Gastroesophageal sphincter (tissue), 3 donors: Measurements from ENCODE around the gene MCUB.

Source experiments
- CTCF ChIP-seq, 4 experiments: fragments of 200-600 bp in 2 of 4; fragments of 450-650 bp in 2 of 4; sonication (generic) in 1 of 4; IDR thresholded peaks; one replicate each; pipeline ENCODE4 v1.5.1; 2017 to 2019; ENCODE audit warnings: antibody characterized with exemption in 4 of 4, mild to moderate bottlenecking in 2 of 4, moderate library complexity in 2 of 4
- EP300 ChIP-seq: sonication (generic); formaldehyde crosslinking; IDR thresholded peaks from one replicate; pipeline ENCODE4 v1.6.1; 2017; ENCODE audit warnings: antibody characterized with exemption, mild to moderate bottlenecking
- POLR2A ChIP-seq, 2 donors: fragments of 450-650 bp; IDR thresholded peaks; one replicate each; pipeline ENCODE4 v1.6.1; 2017; ENCODE audit warnings: antibody characterized with exemption in 2 of 2, mild to moderate bottlenecking in 2 of 2, moderate library complexity in 1 of 2
- POLR2AphosphoS5 ChIP-seq: sonication (generic); formaldehyde crosslinking; IDR thresholded peaks from one replicate; pipeline ENCODE4 v1.6.1; 2017; ENCODE audit warnings: antibody characterized with exemption

DNA sequence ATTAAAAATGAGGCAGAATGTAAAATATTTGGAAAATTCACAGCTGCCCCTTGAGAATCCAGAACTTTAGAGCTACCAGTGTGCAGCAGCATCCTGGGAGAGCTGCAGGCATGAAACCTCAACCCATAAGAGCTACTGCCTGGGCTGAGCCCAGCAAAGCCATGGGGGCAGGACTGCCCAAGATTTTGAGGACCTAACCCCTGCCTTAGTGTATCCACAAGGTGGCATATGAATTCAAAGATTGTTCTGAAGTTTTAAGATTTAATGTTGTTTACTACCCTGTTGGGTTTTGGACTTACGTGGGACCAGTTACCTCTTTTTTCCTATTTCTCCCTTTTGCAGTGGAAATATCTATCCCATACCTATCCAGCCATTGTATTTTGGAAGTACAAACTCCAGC lies 116.8 kb downstream of the MCUB start:
- no peak for TF ChIP-seq EP300
- no peak for TF ChIP-seq POLR2A (IDR thresholded peaks at IDR 0.05)
- TF ChIP-seq CTCF (IDR thresholded peaks at IDR 0.05): no peak
- no peak for TF ChIP-seq POLR2AphosphoS5
